Type B pancreatic cell (in vitro differentiated cells): ENCODE measurements around the gene COL4A5. TPM values are rescaled to one million over a fixed set of nuclear protein-coding genes. Genes with fewer than 3 reads are reported as not detected.

Experiments used
- DNase-seq: peaks from one replicate; pipeline ENCODE4 v3.0.0; 2021; ENCODE audit warnings: mixed read lengths; ENCODE audit not compliant: unreplicated experiment; ENCODE audit errors: extremely low spot score
- H3K27ac Mint-ChIP-seq: 2 replicates; pipeline ENCODE4 v1.8.0; 2021; ENCODE audit warnings: mild to moderate bottlenecking, mixed read lengths
- H3K27me3 Mint-ChIP-seq: 2 replicates; pipeline ENCODE4 v1.8.0; 2021; ENCODE audit warnings: mixed read lengths
- H3K36me3 Mint-ChIP-seq: 2 replicates; pipeline ENCODE4 v1.8.0; 2021; ENCODE audit warnings: mixed read lengths
- H3K4me1 Mint-ChIP-seq: one replicate; pipeline ENCODE4 v1.8.0; 2021; ENCODE audit warnings: mixed read lengths; ENCODE audit not compliant: unreplicated experiment
- H3K4me3 Mint-ChIP-seq: 2 replicates; pipeline ENCODE4 v1.8.0; 2021; ENCODE audit warnings: mild to moderate bottlenecking, mixed read lengths
- H3K9me3 Mint-ChIP-seq: 2 replicates; pipeline ENCODE4 v1.8.0; 2021; ENCODE audit warnings: mixed read lengths
- total RNA-seq: library from RNA; stranded (reverse); gene quantifications from 2 replicates; pipeline ENCODE4 v1.2.1, GENCODE V29; 2021; ENCODE audit warnings: low replicate concordance
- TF ChIP-seq, protein P1 (sequence below): fragments of 200-600 bp; sonication (generic); conservative IDR thresholded peaks from 2 replicates; pipeline ENCODE4 v1.5.0; 2021; ENCODE audit warnings: antibody characterized with exemption, mild to moderate bottlenecking

Gene COL4A5
- total RNA-seq, 1 donor from 2014 or later, result 167 TPM

DNA sequence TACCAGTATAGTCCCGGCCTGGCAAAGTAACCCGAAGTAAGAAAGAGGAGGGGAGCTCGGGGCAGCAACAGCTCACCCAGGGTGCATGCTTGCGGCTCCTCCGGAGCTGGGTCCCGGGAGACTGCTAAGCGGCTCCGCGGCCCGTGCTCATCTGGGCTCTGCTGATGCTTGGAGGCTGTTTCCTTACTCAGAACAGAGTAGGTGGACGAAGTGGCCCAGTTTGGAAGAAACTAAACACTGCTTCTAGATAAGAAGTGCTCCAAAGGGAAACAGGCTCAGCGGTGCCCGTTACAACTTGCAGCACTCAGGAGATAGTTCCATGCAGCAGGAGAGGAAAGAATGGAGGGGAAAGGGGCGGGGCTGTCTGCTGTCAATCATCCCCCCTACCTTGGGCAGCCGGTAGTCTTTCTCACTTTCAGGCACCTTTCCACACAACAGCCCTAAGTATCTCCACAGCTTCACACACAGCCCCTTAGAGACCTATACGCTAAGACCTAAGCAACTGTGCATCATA lies 1.5 kb upstream of the COL4A5 start, which contains the start of gene COL4A6:
TSS of gene COL4A6 (minus strand) at position 313 of the 514 bp plus-strand sequence. CDS start at position 87, 226 bp downstream.
- Mint-ChIP-seq H3K36me3 (no peaks in the 10 kb centered on the region), H3K9me3 (no peaks in the 10 kb centered on the region), H3K4me1 (peaks cover 30% of the 10 kb centered on the region), H3K27ac (peak within 1 kb of the TSS; percentile 93), H3K27me3 (peaks cover 11% of the 10 kb centered on the region), H3K4me3 (peak within 1 kb of the TSS; percentile 97)
- no peak for DNase-seq
- TF ChIP-seq, protein P1, sequence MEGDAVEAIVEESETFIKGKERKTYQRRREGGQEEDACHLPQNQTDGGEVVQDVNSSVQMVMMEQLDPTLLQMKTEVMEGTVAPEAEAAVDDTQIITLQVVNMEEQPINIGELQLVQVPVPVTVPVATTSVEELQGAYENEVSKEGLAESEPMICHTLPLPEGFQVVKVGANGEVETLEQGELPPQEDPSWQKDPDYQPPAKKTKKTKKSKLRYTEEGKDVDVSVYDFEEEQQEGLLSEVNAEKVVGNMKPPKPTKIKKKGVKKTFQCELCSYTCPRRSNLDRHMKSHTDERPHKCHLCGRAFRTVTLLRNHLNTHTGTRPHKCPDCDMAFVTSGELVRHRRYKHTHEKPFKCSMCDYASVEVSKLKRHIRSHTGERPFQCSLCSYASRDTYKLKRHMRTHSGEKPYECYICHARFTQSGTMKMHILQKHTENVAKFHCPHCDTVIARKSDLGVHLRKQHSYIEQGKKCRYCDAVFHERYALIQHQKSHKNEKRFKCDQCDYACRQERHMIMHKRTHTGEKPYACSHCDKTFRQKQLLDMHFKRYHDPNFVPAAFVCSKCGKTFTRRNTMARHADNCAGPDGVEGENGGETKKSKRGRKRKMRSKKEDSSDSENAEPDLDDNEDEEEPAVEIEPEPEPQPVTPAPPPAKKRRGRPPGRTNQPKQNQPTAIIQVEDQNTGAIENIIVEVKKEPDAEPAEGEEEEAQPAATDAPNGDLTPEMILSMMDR, result no peak

DNA sequence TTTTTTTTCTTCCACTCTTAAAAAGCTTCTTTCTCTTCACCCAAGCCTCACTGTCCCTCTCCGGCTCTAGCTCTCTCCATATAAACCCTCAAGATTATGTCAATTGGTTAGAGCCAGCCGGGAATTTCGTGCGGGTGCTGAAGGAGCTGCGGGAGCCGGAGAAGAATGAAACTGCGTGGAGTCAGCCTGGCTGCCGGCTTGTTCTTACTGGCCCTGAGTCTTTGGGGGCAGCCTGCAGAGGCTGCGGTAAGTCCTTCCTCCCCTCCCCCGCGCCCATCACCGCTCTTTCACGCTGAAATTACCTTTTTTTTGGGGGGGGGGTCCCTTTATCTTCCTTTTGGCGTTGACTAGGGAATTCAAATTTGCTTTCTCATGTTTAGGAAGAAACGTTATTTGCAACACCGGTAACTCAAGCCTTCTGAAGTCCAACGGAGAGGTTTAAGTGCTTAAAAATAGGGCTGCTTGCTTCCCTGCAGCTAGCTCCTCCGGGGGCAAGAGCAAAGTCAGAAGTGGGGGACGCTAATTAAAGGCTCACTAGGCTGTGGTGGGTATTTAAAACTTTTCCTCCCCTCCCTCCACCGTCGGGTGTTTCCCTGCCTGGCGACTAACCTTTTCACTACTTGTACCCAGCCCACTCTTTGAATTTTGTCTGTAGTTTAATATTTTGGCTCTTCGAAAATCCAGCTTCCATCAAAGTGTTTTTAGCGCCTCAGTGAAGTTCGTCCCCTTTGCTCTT lies 491 bp downstream of the COL4A5 start:
- Mint-ChIP-seq H3K36me3 (peaks cover 8% of the 10 kb centered on the region), H3K27ac (peak overlapping the region; percentile 93), H3K9me3 (peaks cover 4% of the 10 kb centered on the region), H3K27me3 (peaks cover 11% of the 10 kb centered on the region), H3K4me1 (peaks cover 26% of the 10 kb centered on the region), H3K4me3 (peak overlapping the region; percentile 97)
- TF ChIP-seq, protein P1, result no peak
- no peak for DNase-seq

DNA sequence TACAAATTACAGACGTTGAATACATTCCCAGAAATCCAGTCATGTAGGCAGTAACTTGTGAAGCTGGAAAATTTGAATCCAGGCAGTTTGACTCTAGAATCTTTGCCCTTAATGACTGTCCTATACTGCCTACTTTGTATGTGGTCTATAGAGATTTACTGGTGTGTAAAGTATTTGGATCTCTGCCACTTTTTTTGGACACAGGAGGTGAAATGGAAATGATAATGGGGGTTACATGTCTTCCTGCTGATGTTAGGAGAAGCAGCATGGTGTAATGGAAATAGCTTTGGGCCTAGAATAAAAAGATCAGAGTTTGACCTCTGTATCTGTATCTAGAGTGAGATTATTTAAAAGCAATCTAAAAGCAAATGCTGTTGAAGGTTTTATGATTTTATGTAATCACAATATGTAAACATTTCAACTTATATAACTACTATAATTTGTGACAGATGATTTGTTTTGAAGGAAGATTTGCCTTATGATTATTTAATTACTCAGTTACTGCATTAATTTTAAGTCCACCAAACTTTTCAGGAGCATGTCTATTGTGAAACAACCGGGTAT lies 3.3 kb downstream of the COL4A5 start:
- Mint-ChIP-seq H3K27me3 (peaks cover 4% of the 10 kb centered on the region), H3K4me3 (peak overlapping the region; percentile 63), H3K9me3 (peaks cover 4% of the 10 kb centered on the region), H3K36me3 (peaks cover 19% of the 10 kb centered on the region), H3K27ac (no peak overlapping the region), H3K4me1 (peaks cover 17% of the 10 kb centered on the region)
- TF ChIP-seq, protein P1, result no peak
- DNase-seq, result no peak

DNA sequence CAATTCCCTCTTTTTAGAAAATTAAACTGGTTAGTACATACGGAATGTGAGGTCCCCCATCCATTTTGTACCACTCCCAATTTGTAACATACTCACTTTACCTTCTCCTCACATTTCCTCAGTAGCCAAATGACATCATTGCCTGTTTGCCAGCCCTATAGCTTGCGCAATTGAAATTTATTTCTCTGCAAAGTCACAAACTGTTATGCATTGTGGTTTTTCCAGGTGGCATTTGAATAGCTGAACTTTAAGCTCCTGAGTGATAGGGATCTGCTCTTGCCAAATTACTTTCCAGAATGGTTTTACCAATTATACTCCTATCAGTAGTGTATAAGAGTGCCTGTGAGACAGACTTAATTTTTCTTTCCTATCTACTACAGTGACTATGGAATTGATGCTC lies 7.7 kb downstream of the COL4A5 start:
- Mint-ChIP-seq H3K4me1 (peaks cover 5% of the 10 kb centered on the region), H3K36me3 (peaks cover 27% of the 10 kb centered on the region), H3K4me3 (no peak overlapping the region), H3K27ac (no peak overlapping the region), H3K9me3 (peaks cover 4% of the 10 kb centered on the region), H3K27me3 (no peaks in the 10 kb centered on the region)
- TF ChIP-seq, protein P1, result no peak
- DNase-seq, result no peak

DNA sequence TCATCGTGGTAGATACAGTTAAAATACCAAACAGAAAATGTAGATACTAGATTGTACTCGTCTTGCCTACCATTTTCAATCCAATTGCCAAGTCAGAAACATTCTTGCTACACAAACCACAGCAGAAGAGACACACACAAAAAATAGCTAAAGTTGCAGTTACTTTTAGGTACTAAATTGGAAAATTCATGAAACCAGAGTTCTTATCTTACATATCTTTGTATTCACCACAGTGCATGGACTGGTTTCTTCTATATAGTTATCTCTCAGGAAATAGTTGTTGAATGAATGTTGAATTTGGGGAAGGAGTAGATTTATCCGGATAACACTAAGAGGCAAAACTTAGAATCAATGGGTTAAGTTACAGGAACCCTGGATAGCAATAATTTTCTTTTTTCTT lies 14.2 kb downstream of the COL4A5 start:
- H3K9me3 Mint-ChIP-seq, result peaks cover 5% of the 10 kb centered on the region
- H3K4me3 Mint-ChIP-seq, result no peak overlapping the region
- peaks cover 19% of the 10 kb centered on the region for H3K36me3 Mint-ChIP-seq
- TF ChIP-seq, protein P1, result no peak
- H3K27ac Mint-ChIP-seq, result no peak overlapping the region
- no peak for DNase-seq
- H3K27me3 Mint-ChIP-seq, result no peaks in the 10 kb centered on the region
- no peaks in the 10 kb centered on the region for H3K4me1 Mint-ChIP-seq
